Measurements from ENCODE around the gene CERT1. TPM values are rescaled to one million over a fixed set of nuclear protein-coding genes. Genes with fewer than 3 reads are reported as not detected.
A peak's percentile ranks its signal among the peaks of the same experiment; 100 is the strongest.

The CERT1 gene
- total RNA-seq, 1 donor from 2014 or later: 11.7 TPM

DNA sequence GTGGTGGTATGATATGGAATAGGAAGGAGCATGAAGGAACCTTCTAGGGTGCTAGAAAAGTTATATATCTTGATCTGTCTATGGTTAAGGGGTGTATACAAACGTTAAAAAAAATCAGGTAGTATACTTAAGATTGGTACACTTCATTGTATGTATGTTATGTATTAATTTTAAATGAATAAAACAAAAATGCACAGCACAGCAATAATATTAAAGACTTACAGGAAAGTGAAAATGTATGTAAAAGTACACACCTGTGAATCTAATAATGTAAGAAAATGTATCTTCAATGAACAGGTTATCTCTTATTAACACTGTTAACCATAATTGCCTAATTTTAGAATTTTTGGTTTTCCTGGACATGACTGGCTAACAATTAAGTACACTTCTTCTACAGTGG lies 97.2 kb downstream of the CERT1 start:
- DNase-seq (ENCODE audit: low read depth): no peak
- H3K4me3 ChIP-seq (ENCODE audit: low read depth, low read length): no peak overlapping the region
- TF ChIP-seq CTCF (conservative IDR thresholded peaks at IDR 0.05; ENCODE audit: low read depth, low read length): no peak

GRCh38 chr5:75412111-75412990 lies 99.1 kb downstream of the CERT1 start:
- TF ChIP-seq CTCF (conservative IDR thresholded peaks at IDR 0.05; ENCODE audit: low read depth, low read length): peak; percentile 24

DNA sequence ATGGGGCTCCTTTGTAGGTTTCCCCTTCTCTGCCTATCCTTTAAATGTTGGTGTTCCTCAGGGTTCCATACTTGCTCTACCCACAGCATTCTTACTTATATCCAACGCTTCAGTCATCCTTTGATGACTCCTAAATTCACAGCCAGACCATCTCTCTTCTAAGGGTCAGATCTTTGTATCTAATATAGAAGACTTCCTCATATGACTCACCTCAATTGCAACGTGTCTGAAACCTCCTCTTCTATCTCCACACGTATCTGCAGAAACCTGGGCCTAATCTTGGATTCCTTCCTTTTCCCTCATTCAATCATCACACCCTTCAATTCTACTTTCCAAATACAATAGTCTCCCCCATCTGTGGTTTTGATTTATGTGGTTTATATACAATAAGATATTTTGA lies 106.1 kb downstream of the CERT1 start:
- TF ChIP-seq CTCF (conservative IDR thresholded peaks at IDR 0.05; ENCODE audit: low read depth, low read length): no peak
- DNase-seq (ENCODE audit: low read depth): no peak
- H3K4me3 ChIP-seq (ENCODE audit: low read depth, low read length): no peak overlapping the region

More at GRCh38 chr5:75412111-75412990, 99.1 kb downstream of the CERT1 start:
- DNase-seq (ENCODE audit: low read depth): peak; percentile 7
- no peak overlapping the region for H3K4me3 ChIP-seq (ENCODE audit: low read depth, low read length)

- no peak for TF ChIP-seq CTCF (conservative IDR thresholded peaks at IDR 0.05; ENCODE audit: low read depth, low read length)
- no peak overlapping the region for H3K4me3 ChIP-seq (ENCODE audit: low read depth, low read length)
- no peak for DNase-seq (ENCODE audit: low read depth)
Observed at GRCh38 chr5:75395277-75395676, 116.2 kb downstream of the CERT1 start.

- H3K4me3 ChIP-seq (ENCODE audit: low read depth, low read length): no peak overlapping the region
- no peak for DNase-seq (ENCODE audit: low read depth)
- no peak for TF ChIP-seq CTCF (conservative IDR thresholded peaks at IDR 0.05; ENCODE audit: low read depth, low read length)
Observed at GRCh38 chr5:75389430-75389829, 122.0 kb downstream of the CERT1 start.

DNA sequence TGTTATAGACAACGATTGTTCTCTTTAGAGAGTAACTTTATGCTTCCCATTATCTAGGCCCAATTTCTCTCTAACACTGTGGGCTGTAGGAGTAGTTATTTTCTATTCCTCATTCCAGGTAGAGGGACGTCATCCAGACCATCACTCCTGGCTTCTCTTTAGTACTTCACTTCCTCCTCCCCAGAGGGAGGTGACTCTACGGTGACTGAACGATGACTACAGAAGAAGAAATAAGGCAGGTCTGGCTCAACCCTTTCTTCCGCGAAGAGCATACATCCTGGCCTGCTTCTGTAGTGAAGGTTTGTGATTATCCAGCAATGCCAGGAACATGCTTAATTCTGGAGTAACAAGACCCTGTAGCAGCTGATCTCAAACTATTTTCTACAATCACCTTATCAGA lies 123.6 kb downstream of the CERT1 start:
- no peak overlapping the region for H3K4me3 ChIP-seq (ENCODE audit: low read depth, low read length)
- TF ChIP-seq CTCF (conservative IDR thresholded peaks at IDR 0.05; ENCODE audit: low read depth, low read length): no peak
- no peak for DNase-seq (ENCODE audit: low read depth)

DNA sequence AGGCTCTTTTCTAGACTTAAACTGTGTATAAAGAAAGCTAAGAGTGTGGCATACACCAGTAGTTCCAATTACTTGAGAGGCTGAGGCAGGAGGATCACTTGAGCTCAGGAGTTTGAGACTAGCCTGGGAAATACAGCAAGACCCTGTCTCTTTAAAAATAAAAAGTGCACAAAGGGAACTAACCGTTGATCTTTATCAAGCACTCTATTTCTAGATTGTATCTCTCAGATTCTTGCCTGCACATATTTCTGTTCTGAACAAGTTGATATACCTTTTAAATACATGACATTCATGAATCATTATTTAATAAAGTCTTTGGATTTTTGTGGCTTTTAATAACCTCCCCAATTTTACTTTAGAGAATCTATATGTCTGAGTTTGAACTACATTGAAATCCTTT lies 127.2 kb downstream of the CERT1 start:
- no peak overlapping the region for H3K4me3 ChIP-seq (ENCODE audit: low read depth, low read length)
- no peak for DNase-seq (ENCODE audit: low read depth)
- TF ChIP-seq CTCF (conservative IDR thresholded peaks at IDR 0.05; ENCODE audit: low read depth, low read length): no peak

Data from epithelial cell of proximal tubule (primary cell).